NCI-H2029 (cell line): ENCODE results near the gene LMAN1.

Experiments
- DNase-seq: peaks from one replicate; lab custom pipeline; 2025; lab: John Stamatoyannopoulos, UW

The LMAN1 gene

DNA sequence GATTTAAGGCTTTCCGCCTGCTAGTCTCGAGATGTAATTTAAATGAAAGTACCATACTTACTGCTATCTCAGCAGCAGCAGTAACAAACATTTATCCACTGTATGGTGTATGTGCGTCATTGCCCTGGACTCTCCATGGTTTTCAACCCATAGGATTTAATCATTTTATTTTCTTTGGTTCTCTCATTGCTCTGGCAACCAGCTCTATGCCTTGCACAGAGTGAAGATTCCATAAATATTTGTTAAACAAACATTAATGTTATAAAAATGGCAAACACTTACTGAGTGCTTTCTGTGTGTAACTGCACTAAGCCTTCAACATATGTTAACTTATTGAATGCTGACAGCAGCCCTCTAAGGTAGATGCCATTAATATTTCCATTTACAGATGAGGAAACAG, 1.3 kb upstream of the LMAN1 start:
- DNase-seq = no peak

DNA sequence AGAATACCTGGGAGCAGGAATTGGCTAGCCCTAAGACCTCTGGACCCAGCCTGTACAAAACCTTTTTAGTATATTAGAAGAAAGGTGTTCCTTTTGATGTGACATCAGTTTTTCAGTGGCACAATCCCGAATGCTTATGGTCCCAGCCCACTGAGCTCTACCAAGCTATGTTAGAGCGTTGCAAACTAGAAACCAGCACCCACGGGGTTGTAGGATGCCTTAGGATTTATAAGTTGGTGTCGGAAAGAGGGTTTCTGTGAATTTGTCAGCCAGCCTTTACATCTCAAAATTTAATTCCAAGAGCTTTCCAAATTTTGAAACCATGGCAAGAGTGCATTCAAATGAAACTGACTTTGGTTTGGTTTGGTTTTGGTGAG, 499 bp upstream of the LMAN1 start:
- no peak for DNase-seq

DNA sequence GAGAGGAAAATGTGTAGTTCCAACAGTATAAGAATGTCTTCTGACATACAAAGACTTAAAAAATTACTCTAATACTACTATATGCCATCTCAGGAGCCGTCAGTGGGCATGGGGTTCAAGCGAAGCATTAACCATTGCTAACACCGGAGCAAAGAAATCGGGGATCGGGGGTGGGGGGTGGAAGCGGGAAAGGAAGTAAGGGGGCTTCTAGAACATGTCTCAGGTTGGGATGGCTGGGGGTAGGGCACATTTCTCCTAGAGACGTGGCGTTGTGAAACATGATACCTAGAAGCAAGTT, 702 bp downstream of the LMAN1 start:
- DNase-seq = no peak

DNA sequence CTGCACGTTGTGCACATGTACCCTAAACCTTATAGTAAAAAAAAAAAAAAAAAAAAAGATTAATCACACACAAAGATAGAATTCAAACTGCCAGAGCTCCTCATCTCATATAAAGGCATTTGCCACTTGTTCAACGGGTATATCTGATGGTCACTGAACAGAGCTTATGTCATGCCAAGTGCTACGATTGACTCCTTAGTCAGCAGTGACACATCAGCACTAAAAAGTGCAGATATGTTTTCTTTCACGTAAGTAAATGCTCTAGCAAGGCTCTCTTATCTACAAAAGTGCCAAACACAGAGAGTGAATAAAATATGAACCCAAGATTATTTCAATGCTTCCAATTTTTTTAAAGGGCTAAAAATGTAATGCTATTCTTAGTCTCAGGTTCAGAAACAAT, 1.1 kb downstream of the LMAN1 start:
- DNase-seq = peak; percentile 0

DNA sequence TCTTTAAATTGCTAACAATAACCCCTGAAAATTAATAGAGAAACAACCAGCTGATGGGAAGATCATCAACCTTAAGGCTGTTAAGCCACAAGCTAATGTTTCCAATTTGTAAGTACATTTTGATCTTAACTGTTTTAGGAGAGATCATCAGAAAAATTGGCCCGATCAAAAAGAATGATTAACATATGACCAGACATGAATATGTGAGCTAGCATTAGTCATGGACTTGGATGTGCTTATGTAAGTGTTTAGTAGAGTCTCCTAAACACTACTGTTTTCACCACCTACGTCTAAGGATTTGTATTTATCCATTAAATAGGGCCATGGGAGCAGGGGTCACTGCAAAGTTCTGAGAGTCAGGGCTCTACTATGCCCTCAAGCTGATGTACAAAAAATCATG, 4.3 kb downstream of the LMAN1 start:
- DNase-seq = no peak

DNA sequence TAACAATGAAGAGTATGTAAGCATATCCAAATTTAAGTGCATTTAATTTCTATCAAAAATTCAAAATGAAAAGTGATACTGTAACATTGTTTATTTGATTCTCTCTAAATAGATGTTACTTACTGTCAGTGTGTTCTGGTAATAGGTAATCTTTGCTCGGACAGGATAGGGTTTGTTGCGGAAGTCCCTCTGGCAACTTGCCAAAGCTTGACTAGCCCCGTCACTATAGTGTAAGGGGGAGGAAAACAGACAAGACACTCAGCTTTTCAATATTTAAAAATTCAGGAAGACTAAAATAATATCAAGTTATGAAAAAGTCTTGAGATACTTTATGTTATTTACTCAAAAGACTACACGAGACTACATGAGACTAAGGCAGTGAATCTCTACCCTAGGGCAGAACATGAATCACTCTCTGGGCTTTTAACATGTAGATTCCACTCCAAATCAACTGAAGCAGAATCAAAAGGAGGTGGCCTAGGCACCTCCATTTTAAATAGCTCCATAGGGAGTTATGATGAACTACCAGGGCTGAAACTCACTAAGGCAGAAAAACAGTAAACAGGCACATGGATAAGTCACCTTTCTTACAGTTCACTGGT, 5.9 kb downstream of the LMAN1 start:
- no peak for DNase-seq

DNA sequence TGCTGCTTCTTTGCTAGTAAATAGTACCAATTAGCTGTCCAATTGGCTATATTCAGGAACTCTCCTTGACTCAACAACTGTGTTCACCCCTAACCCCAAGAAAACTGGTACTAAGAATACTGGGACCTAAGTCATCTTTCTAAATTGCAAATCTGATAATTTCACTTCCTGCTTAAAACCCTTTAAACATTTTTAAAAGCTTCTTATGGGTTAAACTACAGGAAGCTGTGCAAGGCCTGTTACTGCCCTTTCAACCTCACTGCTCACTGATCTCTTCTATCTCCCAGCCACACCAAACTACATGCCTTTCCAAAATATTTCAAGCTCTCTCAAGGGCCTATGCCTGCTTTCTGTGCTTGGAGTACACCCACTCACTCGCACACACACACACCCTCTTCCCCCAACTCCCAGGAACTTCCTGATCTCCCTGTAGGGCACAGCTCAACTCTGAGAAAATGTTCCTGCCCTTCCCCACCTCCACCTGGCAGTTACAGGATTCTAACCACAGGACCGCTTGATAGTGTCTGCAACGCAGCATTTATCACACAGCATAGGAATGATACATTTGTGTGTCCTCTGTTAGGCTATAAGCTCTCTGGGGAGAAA, 6.7 kb downstream of the LMAN1 start:
- DNase-seq = no peak

DNA sequence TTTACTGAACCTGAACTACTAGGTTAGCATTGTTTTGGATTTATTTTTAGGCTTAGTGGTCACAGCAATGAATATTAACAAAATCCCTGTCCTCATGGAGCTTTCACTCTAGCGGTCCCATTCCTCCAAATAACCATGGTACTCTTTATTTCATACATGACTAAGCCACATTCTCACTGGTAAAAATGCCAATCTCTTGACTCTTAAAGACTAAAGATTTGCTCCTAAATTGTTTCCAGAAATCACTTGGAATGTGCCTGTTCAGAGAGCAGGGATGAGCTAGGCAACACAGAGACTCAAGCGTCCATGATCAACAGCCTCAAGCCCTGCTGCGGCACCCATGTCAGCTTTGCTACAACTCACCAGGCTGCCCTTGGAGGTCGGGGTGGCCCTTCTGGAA, 13.5 kb downstream of the LMAN1 start:
- no peak for DNase-seq

DNA sequence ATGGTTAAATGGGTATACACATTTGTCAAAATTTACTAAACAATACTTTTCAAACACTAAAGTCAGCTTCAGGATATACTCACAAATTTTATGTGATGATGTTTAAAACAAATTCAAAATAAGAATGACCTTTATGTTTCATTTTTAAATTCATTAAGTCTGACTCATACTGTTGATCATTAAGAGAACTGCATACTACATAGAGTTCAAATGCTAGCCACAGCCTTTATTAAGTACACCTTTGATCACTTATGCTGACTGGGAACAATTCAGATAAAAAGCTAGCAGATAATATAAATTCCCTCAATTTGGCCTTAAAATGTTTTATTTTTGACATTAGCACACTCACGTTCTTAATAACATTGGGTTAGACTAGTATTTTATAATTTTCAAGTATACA, 14.1 kb downstream of the LMAN1 start:
- no peak for DNase-seq

DNA sequence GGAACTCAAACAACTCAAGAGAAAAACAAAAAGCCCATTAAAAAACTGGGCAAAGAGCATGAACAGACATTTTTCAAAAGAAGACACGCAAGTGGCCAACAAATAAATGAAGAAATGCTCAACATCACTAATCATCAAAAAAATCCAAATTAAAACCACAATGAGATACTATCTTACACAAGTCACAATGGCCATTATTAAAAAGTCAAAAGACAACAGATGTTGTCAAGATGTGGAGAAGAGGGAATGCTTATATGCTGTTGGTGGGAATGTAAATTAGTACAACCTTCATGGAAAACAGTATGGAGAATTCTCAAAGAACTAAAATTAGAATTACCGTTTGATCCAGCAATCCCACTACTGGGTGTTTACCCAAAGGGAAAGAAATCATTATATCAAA, 15.1 kb downstream of the LMAN1 start:
- no peak for DNase-seq

DNA sequence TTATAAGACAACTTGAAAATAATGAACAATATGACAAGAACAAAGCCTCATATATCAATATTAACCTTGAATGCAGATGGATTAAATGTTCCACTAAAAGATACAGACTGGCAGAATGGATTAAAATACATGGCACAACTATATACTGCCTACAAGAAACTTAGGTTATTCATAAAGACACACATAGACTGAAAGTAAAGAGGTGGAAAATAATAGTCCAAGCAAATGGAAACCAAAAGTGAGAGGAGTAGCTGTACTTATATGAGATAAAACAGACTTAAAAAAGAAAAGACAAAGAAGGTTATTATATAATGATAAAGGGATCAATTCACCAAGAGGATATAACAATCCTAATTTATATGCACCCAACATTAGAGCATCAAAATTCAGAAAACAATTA, 18.2 kb downstream of the LMAN1 start:
- no peak for DNase-seq

DNA sequence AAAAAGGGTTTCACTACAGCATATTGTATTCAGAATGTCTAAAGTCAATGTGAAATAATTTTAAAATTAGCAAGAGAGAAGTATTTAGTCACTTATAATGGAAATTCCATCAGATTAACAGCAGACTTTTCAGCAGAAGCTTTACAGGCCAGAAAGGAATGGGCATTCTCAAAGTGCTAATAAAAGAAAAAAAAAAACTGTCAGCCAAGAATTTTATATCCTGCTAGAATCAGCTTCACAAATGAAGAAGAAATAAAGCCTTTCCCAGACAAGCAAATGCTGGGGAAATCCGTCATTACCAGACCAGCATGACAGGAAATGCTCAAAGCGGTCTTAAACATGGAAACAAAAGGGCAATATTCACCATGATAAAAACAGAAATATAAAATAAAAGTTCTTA, 18.8 kb downstream of the LMAN1 start:
- DNase-seq = no peak

DNA sequence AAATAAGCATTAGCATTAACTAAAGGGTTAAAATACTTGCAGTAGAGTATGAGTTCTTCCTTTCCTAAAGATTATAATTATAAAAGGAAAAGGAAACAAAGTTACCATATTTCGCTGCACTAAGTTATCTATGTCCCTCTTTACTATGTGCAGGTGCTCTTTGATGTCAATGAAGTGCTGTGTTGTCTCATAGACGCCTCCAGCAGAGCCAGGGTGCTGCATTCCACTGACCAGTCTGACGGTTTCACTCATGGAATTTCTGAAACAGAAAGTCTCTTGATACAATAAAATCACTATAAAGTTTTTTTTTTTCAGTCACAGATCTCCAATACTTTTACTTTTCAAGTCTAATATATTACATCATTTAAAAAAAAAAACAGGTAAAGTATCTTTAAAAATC, 26.1 kb downstream of the LMAN1 start:
- DNase-seq = no peak

DNA sequence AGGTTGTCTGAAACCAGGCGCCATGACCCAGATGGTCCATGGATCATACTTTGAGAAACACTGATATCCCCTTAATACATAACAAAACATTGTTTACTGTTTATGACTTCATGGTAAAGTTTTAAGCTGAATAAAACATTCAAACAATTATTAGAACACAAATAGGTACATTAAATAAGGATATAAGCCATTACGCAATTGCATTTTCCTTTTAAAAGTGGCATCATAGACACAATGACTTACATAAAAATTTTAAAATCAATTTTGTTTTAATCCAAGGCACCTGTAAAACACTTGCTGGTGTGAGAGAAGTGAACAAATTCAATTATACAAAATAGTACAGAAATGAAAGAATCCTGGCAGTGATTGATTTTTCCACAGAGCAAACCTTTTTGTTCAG, 30.4 kb downstream of the LMAN1 start:
- no peak for DNase-seq

DNA sequence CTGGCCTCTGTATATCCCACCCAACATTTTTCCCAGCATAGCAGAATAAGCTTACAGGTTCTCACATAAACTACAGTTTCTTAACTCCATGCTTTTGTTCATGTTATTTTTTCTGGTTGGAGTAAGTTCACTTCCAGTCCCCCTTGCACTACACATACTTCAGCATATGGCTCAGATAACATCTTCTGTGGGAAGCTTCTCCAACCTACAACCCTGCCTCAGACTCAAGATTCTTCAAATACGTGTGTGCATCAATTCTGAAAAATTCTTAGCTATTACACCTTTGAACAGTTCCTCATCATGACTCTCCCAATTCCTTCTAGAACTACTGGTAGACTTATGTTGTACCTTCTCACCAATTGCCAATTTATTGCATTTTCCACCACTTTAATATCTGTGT, 33.1 kb downstream of the LMAN1 start:
- no peak for DNase-seq

DNA sequence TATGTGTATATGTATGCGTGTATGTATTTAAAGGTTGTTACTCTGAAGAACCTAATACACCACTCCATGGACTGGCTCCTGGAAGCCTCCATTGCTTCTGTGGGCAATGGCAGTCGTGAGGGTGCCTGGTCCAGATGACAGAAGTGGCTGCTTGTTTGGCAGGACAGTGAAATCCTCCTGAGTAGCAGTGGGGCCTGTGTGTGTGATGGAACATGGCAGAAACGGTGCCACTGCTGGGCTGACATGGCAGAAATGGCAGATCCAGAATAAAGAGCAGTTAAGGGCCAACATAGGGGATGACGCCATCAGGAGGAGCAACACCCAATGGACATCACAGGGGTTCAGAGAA, 34.5 kb downstream of the LMAN1 start:
- no peak for DNase-seq

DNA sequence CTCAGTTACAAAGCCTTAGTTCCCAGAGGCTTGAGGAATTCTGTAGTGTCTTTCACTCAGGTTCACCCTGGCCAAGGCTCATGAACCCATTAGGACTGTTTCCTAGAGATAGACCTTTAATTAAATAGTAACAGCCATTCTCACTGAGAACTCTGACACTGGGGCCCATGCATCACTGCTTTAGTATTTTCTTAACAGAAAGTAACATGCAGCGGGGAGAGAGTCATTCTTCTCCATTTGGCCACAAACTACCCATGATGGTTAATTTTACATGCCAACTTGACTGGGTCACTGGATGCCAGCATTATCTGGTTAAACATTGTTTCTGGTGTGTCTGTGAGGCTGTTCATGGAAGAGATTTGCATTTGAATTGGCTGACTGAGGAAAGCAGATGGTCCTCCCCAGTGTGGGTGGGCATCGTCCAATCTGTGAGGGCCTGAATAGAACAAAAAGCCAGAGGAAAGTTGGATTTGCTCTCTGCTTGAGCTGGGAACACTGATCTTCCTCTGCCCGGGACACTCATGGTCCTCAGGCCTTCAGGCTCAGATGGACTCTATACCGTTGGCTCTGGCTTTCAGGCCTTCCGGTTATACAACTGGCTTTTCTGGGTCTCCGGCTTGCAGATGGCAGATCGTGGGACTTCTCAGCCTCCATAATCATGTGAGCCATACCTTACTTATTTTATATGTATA, 35.0 kb downstream of the LMAN1 start:
- DNase-seq = no peak

DNA sequence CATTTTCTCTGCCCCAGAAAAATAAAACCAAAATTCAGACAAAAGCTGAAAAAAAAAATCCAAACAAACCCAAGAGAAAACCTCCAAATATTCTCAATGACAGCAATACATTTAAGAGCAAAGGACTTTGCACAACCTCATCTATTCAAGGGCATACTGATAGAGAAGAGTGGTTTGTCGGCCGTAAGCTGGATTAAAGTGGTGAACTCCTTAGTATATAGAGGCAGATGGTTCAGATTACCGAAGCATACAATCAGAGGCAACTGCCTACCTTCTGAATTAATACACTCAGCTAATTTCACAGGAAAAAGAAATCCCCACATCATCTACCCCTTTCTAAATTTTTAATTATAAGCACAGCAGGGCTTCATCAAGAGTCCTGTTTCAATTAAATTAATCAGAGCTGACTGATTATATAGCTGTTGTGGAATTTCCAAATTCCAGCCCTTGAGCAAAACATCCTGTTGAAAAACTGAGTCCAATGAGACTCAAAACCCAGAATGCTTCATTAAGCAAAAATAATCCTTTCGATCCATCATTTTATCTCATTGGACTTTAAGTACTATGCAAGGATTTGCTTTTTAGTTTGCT, 40.5 kb downstream of the LMAN1 start, which contains the start of gene CPLX4:
CPLX4 (minus strand) TSS at position 190 of the 591 bp plus-strand sequence; CDS start at position 3, 187 bp downstream.
- DNase-seq = no peak

DNA sequence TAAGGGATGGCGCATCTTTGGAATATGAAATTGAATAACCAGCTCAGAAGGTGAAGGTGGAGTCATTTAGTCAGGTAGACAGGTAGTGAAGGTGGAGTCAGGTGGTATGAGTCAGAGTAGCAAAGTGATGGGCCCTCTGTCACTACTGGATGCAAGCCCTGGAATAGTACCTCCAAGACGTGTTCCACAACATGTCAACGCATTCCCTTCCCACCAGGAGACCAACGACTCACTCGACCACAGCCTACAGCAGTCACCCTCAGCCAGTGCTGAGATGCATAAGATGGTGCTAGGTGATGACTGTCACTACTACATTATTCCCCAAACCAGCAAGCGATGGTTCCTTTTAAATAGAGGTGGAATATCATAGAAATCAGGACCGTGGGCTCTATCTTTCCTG, 47.4 kb downstream of the LMAN1 start:
- DNase-seq = no peak

DNA sequence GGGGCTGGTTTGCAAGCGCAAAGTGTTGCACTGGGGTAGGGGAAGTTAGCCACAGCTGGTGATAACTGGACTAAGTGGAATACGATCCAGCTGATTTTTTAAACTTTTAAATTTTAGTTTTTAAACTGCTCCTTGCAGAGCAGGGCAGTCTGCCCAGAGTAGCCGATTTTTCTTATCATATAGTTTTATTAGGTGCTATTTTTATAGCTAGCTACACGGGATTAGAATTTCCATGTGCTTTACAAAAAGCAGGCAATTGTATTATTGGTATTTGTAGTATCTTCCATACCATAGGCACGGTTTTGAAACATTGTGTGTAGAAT, 50.2 kb downstream of the LMAN1 start:
- DNase-seq = no peak

DNA sequence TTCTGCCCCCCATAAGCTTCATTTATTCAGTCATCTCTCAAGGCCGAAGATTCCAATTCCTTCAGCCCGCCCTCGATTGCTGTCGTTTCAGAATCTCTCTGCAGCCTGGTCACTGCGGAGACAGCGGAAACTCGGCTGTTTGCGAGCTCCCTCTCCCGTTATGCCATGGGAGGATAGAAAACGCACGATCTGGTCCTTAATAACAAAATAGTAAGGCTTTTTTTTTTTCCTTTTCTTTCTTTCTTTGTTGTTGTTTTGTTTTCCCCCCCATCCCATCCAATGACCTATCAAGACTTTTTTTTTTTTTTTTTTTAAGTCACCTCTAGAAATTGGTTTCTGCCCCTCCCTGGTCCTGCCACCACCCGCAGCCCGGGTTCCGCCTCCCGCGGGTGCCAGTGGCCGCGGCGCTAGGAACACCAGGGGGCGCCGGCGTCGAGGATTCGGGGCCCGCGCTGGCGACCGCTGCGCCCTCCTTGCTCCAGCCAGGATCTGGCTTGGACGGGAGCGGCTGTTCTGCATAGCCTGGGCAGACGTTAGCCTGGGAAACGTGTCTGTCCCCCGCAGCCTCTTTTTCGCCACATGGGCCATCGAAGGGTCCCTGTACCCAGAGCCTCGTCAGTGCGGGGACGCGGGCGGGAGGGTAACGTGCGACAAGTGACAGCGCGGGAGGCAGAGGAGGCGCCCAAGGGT, 50.7 kb downstream of the LMAN1 start:
- peak; percentile 39 for DNase-seq

DNA sequence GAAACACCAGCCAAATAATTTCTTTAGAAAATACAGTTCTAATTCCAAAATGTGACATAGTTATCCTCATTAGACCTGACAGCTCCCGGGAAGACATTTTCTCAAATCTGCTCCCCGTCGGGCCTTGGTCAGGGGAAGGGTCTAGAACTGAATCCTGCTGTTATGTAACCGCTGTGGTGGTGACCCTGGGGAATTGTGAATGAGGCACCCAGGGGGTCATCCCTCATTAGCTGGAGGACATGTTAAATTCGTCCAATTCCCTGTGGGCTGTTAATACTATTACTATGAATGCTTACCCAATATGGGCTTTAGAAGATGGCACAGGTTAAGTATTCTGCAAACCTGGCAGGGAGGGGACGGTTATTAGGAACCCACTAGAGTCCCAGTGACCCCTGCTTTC, 52.4 kb downstream of the LMAN1 start:
- DNase-seq = no peak

DNA sequence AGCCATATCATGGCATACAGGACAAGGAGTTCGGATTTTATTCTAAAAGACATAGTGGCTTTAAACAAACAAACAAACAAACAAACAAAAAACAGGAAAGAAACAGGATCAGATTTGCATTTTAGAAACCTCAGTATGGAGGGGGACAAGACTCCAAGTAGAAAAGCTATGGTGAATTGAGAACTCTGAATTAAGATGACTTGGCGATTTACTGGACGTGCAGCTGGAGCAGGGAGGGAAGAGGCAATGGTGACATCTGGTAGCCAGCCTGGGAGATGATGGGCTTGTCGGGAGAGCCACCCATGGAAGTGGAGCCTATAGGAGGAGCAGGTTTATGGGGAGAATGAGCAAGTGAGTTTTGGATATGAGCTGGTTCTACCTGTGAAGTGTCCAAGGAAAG, 53.8 kb downstream of the LMAN1 start:
- no peak for DNase-seq
